IPS-18c (cell line): Measurements from ENCODE around the gene KLF13.
A peak's percentile ranks its signal among the peaks of the same experiment; 100 is the strongest.

Experiments used
- H3K4me3 ChIP-seq: 2 replicates; pipeline ENCODE4 v1.7.0; 2013; ENCODE audit warnings: low read depth, mild to moderate bottlenecking, low read length, moderate library complexity; ENCODE audit not compliant: insufficient read depth
- H3K9me3 ChIP-seq: one replicate; pipeline ENCODE4 v1.6.1; 2013; ENCODE audit warnings: mild to moderate bottlenecking, low read length, moderate library complexity; ENCODE audit not compliant: control insufficient read depth, insufficient read depth

Gene KLF13

DNA sequence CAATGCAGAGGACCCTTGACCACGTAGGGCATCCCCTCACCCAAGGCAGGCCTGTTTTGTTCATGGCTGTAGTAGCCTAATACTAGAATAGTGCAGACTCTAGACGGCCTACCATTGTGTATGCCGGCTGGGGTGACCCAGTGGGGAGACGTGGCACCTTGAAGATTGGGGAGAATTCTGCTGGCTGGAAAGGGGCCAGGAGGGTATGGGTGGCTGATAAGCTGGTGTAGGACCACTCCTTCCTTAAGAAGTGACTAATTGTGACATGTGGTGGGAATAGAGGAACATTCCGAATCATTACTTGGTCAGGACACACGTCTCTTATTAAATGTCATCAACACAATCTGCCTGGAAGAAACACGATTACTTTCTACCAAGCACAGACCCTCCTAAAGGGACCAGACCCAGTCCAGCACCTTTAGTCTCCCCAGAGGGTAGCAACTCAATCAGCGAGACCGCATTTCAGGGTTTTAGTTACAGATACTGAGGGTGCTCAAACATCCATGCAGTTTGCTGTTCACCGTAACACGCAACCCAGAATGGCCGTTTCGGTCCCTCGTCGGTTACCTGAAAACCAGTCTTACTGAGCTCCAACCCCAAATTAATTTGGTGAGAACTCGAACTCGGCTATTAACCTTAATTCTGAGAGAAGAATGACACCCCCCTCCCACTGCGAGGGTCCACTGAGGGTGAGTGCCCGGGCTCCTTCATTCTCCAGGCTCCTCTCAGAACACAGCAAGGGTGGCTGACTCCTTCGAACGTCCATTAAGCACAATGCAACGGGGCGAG lies 1.6 kb upstream of the KLF13 start:
- peaks cover 2% of the 10 kb centered on the region for H3K9me3 ChIP-seq
- peak overlapping the region; percentile 76 for H3K4me3 ChIP-seq

DNA sequence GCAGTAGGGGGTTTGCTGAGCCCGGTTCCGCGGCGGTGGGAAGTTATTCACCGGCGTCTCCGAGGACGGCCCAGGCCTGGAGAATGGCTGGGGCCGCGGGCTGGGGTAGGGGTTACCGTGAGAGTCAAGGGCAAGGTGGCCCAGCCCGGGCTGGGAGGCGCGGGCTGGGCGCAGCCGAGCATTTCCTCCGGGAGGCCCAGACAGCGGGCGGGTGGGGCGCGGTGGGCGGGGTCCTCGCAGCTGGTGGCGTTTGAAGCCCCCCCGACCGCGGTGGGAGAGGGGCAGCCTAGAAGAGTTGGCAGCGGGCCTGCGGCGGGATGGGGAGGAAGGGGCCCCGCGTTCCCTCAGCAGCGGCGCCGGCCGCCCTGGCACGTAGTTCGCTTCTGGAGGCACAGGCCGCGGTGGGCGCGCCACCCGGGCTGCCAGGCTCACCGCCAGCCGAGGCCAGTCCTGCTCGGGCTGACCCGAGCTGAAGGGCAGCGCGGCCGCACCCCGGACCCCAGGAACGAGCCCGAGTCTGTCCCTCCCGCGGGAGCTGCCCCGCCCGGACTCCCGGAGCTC lies 960 bp upstream of the KLF13 start:
- Histone ChIP-seq H3K4me3 (peak overlapping the region; percentile 76), H3K9me3 (peaks cover 2% of the 10 kb centered on the region)

DNA sequence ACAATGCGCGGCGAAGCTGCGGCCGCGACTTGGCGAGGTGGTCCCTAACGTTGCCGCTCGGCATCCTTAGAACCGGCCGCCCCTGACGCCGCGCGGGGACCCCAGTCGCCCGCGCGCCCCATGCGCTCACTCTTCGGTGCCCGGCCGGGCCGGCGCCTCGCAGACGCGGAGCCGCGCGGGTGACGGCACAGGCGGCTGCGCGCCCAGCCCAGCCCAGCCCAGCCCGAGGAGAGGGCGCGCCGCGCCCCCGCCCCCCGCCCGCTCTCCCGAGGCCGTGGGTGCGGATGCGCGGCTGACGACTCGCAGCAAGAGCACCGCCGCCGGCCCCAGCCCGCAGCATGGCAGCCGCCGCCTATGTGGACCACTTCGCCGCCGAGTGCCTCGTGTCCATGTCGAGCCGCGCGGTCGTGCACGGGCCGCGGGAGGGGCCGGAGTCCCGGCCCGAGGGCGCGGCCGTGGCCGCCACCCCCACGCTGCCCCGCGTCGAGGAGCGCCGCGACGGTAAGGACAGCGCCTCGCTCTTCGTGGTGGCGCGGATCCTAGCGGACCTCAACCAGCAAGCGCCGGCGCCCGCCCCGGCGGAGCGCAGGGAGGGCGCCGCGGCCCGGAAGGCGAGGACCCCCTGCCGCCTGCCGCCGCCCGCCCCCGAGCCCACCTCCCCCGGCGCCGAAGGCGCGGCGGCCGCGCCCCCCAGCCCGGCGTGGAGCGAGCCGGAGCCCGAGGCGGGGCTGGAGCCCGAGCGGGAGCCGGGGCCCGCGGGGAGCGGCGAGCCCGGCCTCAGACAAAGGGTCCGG lies 437 bp downstream of the KLF13 start:
- peak overlapping the region; percentile 79 for H3K4me3 ChIP-seq
- H3K9me3 ChIP-seq = peaks cover 2% of the 10 kb centered on the region

DNA sequence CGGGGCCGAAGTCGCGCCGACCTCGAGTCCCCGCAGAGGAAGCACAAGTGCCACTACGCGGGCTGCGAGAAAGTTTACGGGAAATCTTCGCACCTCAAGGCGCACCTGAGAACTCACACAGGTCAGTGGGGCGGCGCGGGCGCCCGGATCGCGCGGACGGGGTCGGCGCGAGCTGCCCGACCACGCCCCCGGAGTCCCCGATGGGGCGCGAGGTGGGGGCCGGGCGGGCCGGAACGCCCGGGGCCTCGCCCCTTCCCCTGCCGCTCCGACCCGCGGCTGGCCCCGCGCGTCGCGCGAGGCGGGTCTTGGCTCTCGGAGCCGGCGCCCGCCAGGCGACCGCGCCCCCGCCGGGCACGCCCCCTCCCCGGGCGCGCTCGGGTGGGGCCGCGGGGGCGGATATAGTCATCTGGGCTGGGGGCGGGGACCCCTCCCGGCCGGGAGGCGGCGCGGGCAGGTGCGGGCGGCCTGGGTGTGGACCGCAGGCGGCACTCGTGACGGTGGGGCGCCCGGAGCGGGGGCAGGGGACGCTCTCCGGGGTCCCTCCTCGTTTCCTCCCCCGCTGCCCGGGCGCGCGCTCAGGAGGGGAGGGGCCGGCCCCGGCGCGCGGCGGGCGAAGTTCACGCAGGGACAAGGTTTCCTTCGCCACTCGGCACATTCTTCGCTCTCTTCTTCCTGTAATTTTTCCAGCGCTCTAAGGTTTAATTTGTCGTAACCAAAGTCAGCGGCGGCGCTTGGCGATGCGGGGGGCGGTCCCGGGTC lies 1.2 kb downstream of the KLF13 start:
- Histone ChIP-seq H3K4me3 (peak overlapping the region; percentile 79), H3K9me3 (peaks cover 2% of the 10 kb centered on the region)

DNA sequence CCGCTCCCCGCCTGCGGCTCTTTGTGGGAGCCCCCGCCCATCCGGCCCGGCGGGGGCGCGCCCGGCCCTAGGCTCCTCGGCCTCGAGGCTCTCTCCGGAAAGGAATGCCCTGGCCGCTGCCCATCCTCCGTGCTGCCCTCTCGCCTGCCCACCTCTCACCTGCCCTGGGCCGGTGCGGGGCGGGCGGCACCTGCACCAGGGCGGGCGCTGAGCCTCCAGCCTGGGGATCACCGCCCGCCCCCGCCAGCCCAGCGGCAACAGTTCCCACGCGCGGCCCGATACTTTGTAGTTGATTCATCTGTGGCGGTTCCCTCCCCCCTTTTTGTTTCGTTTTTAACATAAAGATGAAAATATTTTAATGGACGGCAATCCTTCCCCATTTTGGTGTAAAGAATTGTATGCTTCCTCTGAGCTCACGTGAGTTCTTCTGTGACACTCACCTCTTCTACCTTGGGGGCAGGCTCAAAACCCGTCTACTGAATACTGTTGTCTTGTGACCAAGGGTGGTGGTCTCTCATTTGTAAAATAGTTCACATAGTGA lies 1.9 kb downstream of the KLF13 start:
- H3K9me3 ChIP-seq = peaks cover 2% of the 10 kb centered on the region
- peak overlapping the region; percentile 79 for H3K4me3 ChIP-seq

DNA sequence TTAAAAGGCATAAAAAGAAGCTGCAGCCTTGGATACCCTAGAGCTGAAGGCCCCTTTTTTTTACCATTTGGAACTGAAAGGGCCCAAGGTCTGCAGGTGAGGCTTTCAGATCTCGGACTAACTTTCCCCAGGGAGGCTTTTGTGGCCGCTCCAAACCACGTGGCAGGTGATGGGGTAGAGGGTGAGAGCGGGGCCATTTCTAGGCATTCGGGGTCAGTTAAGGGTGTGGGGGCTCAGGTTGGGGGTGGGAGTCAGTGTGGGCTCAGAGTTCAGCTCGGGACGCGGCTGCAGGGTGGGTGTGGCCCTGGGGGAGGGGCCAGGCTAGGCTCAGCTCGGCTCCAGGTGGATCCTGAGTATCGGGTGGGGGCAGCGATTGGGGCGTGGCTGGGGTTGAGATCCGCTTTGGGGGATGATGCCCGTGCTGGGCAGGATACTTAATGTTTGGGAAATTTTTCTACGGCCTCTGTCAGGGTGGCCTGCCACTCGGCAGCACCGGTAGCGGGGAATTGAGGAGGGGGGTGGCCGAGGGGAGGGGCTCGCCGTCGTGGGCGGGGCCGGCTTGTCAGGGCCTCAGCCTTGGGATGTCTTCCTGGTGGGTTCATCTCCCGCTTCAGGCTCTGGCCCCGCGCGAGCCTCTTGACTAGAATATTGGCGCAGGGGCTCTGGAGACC lies 2.5 kb downstream of the KLF13 start:
- peak overlapping the region; percentile 79 for H3K4me3 ChIP-seq
- H3K9me3 ChIP-seq = peaks cover 2% of the 10 kb centered on the region

DNA sequence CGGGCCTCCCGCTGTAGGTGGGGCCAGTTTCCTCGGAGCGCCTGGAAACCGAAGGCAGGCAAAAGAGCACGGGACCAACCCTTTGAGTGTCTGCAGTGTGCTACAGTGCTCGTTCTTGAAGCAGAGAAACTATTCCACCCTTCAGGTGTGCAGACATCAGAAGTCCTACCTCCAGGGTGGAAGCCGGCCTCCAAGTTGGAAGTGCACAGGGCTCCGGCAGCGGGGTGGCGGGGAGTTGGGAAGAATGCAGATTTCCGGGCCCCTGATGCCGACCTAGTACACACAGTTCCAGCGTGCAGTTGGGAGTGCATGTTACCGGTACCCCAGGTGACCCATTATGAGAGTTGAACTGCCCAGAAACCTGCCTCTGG lies 3.0 kb downstream of the KLF13 start:
- Histone ChIP-seq H3K9me3 (peaks cover 2% of the 10 kb centered on the region), H3K4me3 (peak overlapping the region; percentile 79)

DNA sequence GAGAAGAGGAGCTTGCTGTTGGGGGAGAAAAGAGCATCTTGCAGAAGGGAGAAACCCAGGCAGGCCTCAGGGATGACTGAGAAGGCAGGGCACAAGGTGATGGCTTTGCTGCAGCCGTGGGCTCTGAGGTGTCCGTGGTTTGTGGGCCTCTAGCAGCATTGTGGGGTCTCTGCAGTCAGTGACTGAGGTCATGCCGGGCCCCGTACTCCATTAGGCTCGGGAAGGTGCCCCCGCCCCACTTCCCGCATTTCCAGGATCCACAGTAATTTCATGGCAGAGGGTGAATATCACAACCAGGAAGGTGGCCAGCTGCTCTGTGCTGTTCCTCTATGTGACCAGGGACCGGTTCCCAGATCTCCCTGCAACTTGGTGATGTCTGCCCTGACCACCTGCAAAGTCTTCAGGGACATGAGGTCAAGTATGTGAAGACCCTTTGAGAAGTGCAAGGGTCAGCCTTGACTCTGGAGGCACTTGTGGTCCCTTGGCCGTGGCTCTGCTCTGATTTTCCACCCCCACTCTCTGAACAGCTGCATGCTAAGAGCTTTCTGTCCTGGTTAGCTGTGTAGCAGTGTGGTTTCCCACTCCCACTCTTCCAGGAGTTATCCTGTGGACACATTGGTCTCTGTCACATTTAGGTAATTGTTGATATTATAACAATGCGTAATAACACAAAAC lies 3.6 kb downstream of the KLF13 start:
- H3K9me3 ChIP-seq = peaks cover 2% of the 10 kb centered on the region
- no peak overlapping the region for H3K4me3 ChIP-seq

DNA sequence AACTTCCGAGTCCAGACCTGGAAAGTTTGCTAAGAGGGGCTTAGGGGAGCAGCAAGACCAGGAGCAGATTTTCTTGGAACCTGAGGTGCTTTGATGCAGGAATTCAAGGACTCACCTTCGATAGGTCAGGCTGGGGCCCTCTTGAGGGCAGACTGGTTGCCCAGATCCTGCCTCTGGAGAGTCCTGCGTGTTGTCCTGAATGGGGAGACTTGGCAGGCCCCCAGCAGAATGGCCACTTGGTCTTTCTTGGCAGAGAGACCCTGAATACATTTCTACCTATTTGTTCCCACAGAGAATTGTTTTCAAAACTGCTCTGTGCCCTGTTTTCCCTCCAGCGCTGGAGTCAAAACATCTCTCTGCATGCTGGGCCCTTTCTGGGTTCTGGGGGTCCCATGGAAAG lies 4.2 kb downstream of the KLF13 start:
- no peak overlapping the region for H3K4me3 ChIP-seq
- H3K9me3 ChIP-seq = peaks cover 2% of the 10 kb centered on the region

DNA sequence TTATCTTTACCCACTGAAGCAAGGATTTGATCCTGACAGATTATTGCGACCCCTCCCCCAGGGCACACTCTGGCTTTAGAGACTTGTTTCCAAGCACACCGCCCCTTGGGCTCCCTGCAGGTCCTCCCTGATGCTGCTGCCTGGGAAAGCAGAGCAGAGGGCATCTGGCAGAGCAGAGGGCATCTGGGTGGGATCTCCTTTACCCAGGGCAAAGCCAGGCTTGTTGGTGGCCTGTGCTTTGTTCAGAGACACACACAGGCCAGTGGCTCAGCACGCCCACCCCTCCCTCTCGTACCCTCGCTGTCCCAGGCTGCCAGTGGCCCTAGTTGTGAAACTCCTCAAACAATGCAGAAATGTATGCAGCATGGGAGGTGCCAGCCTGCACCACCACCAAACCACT lies 4.8 kb downstream of the KLF13 start:
- peaks cover 2% of the 10 kb centered on the region for H3K9me3 ChIP-seq
- H3K4me3 ChIP-seq = no peak overlapping the region

DNA sequence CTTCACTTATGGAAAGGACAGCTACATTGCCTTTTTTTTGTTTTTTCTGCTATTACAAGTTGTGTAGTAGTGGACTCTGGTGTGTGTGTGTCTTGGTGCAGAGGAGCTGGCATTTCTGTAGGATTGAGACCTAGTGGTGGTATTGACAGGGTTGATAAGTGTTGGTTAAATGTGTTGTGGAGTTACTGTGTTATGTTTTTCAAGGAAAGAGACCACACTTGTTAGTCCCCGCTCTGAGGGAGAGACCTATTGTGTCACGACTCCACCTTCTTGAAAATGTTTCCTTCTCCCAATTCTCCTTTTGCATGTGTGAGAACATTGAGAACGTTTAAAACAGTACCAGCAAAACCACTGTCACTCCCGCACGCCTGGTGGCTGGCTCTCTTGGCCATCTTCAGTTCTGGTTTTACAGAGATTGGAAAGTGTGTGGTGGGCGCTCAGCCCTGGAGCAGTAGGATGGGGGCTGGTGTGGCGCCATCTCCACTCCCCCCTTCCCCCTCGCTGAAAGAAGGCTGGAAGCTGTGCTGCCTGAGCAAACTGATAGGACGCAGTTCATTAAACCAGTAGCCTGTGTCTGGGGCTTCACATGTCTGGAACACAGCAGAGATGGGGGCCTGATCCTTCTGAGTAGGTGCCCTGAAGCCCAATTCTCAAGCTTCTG lies 5.5 kb downstream of the KLF13 start:
- no peak overlapping the region for H3K4me3 ChIP-seq
- no peaks in the 10 kb centered on the region for H3K9me3 ChIP-seq

DNA sequence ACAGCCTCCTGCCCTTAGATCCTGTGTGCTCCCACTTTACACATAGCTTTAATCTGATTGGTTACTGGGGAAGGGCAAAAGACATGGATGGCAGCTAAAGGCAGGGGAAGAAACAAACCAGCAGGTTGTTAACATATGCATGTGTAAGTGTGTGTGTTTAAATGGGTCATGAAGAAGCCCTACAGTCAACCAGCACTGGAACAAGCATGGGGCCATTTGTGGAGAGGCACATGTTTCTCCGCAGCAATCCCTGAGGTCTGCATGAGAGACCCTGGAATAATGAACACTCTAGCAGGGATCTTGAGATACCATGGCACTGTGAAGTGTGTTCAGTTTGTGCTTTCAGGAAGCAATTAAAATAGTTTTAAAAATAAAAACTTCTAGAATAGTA lies 6.0 kb downstream of the KLF13 start:
- Histone ChIP-seq H3K4me3 (no peak overlapping the region), H3K9me3 (no peaks in the 10 kb centered on the region)

DNA sequence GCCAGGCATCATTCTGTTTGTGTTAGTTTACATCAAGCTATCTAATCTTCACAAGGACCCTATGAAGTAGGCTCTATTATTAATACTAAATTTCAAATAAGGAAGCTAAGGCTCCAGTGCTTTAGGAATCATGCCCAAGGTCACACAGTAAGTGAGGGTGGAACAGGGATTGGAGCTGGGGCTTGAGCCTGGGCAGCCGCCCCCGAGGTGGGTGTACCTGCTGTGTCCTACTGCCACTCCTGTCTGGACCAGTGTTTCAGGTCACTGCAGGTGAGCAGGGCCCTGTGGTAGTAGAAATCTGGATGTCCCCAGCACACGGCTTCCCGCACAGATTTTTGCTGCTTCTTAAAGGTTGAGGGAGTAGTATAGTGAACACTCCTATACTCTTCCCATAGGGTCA lies 6.5 kb downstream of the KLF13 start:
- Histone ChIP-seq H3K4me3 (no peak overlapping the region), H3K9me3 (no peaks in the 10 kb centered on the region)

DNA sequence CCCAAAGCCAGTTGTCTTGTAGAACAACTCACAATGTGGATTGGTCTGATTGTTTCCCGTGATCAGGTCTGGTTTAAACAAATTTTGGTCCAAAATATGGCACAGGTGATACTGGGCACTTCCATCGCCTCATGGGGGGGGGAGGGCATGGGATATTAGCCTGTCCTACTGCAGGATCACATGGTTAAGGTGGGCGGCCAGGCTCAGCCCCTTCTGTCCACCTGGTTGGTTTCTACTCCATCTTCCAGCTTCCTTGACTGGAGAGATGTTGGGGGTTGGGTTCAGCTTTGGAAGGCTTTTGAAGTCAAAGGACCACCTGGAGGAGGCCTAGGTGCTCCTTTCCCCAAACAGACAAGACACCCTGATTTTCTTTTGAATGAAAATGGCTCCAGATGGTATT lies 7.2 kb downstream of the KLF13 start:
- Histone ChIP-seq H3K4me3 (no peak overlapping the region), H3K9me3 (no peaks in the 10 kb centered on the region)

DNA sequence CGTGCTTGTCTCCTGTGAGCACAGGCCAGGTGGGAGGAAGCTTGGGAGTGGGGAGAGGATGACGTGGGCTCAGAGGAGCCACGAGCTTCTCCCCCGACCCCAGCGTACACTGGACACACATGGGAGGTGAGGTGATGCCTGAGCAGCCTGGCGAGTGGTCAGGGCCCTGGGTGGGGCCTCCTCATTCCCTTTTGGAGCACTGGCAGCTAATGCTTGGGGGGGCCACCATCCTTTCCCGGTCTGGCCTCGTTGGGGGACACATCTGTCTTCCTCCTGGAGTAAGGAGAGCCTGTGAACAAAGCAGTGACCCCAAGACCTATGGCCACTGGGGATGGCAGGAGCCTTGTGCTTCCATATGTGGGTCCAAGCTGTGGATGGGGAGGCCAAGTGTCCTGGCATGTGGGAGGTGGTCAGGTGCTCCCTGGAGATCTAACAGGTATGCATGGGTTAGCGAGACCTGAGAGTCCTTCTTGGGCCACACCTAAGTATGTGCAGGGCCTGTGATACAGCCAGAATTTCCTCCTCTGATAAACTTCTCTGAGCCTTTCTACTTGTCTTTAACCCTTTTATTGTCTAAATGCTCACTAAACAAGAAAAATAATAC lies 9.5 kb downstream of the KLF13 start:
- Histone ChIP-seq H3K9me3 (no peaks in the 10 kb centered on the region), H3K4me3 (no peak overlapping the region)
